ENCODE data around the gene ADIPOR2.
"Not testable (repeated sequence)": the region's sequence is repeated elsewhere in the genome, so short reads cannot be mapped to it uniquely, and the experiment has no call there.

ADIPOR2 gene

DNA sequence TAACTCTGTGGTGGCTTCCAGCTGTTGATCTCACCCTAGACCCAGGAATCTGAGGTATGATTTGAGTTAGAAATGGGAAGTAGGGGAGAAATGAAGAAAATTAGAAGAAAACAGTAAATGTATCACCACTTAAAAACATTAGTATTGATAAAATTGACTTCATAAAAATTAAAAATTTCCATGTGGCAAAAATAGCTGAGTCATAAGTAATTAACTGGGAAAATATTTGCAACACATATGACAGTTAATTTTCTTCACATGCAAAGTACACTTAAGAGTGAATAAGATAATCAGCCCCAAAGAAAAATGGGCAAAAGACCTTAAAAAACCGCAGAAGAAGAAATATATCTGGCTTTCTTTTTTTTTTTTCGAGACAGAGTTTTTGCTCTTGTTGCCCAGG is 25.5 kb upstream of the ADIPOR2 start:
- no peak for DNase-seq

DNA sequence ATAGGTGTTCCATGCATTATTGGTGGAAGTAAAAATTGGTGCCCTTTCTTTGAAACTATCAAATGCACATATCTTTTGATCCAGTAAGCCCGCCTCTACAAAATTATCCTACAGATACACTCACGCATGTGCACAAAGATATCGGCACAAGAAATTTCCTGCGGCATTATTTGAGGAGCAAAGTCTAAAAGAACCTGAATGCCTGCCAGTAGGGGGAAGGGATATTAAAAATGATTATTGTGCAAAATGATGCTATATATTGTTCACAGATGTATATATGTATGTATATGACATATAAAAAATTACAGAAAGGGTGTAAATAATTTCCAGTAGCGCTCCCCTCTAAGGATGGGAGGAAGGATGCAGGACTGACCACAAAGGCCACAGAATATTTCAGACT is 24.7 kb upstream of the ADIPOR2 start:
- DNase-seq, result no peak

DNA sequence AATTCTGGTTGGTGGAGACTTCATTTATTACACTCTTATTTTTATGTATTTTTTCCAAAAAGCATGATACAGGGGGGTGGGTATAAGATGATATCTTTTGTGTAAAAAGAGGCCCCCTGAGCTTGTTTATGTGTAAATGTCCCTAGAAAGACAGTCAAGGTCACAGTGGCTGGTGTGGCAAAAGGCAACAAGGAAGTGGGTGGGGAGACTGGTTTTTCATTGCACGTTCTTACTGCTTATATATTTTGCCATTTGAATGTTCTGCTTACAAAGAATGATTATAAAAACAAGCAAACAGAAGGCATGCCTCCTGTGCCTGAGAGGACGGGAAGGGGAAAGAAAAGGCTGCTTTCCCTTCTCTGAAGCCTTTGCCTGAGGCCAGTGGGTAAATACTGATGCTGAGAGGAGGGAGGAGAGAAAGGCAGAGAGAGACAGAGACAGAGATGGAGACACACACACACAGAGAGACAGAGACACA is 24.1 kb upstream of the ADIPOR2 start:
- DNase-seq, result no peak

DNA sequence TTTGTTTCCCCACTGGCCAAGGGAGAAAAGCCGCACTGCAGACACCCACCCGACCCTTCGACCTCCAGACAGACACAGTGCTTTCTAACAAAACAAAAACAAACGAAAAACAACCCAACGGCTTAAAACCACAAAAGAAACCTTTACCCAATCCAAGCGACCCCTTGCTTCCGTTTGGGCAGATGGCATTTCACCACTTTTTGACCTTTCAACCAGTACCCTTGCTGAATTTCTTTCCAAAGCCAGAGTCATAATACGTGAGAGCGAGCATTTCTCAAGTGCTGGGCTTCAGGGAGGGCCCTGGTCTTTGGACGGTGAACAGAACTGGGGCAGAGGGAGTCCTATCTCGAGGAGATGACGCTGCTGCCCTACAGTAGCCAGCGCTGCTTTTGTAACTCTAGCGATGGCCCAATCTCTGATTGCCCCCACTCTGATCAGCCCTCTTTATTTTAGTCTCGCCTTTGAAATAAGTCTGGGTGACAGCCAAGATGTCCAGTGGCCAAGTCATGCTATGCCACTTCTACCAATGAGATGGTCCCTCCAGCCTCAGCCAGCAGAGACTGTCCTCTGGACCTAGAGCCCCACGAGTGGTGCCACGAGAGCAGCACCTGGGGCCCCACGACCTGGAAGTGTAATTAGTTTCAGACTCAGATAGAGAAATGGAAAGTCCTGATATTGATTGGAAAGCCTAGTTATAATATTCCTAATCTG is 21.9 kb upstream of the ADIPOR2 start:
- no peak for DNase-seq

DNA sequence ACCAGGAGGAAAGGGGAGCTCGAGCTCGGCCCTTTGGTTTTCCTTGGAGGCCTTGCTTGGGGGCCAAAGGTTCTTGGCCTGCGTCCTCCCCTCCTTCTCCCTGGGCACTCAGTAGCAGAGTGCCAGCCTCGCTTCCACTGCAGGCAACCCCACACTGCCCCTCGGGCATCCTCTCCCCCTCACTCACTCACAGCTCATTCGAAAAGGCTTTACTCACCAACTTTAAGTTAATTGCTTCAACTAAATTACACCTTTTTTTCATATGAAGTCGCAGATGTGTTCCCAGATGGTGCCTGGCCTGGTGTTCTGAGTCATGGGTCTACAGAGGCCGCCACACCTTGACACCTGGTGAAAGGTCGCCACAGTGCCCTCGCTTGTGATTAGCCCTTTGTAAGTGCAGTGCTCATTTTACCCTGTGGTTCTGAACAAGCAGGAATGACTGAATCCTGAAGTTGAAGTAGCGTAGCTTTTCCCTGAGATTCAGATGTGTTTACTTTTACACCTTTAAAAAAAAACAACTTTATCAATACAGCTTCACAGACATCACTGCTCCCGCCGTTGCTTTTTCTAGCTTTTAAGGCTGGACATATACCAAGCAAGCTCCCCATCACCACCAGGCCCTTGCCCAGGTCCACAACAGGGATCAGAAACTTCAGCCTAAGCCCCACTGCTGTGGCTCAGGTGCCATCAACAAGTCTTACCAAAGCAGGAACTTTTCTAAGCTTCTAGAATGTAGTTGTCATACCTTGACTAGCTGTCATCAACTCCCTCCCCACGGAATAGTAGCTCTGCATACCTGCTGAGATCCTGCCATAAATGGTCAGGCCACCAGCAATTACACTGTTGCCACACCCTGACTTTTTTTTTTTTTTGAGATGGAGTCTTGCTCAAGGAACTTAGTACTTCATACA is 20.3 kb upstream of the ADIPOR2 start:
- DNase-seq, result no peak

DNA sequence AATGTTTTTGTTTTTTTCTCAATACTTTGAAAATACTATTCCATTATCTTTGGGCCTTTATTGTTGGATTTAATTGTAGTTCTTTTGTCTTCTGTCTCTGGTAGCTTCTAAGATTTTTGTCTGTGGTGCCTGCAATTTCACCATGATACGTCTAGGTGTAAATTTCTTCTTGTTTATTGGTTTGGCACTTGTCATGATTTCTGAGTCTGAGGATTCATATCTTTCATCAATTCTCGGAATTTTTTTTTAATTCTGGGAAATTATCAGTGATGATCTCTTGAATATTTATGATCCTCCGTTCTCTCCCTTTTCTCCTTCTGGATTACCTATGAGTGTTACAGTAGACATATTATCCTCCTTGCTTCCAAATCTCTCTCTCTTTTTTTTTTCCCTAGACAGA is 14.8 kb upstream of the ADIPOR2 start:
- no peak for DNase-seq

DNA sequence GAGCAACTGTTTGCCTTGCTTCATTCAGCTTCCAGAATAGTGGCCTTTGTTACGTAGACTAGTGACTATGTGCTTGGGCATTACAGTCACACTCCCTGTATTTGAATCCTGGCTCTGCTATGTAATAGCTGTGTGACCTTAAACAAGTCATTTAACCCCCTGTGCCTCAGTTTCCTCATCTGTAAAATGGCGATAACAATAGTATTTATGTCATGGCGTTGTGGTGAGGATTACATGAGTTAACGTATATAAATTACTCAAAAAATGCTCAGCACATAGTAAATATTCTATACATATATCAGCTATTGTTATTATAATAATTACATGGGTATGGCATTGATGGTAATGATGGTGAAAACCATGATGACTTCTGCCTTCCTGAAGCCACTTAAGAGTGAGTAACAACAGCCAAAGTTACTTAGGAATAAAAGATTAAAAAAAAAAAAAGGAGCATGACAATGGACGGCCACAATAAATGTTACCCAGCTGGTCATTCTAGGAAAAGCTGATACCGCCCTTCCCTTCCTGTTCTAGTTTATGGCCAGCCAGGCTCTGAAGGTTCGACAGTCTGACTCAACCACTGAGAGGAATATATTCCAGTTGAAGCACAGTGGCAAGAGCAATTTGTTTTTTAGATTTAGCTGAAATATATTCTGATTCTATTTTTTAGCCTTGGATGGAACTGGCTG is 9.9 kb upstream of the ADIPOR2 start:
- no peak for DNase-seq

DNA sequence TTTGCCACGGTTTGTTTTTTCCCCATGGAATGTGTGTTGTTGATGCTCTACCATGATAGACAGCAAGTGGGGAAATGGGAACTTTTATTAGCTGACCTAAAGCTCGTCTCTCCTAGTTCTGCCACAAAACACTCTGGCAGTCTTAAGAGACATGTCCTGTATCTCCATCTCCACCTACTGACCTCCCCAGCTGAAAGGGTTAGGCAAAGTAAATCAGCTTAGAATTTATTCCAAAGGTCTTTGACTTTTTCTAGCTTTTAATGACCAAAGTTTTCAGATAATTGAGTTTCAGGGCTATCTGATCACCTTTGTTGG is 9.4 kb upstream of the ADIPOR2 start:
- no peak for DNase-seq

DNA sequence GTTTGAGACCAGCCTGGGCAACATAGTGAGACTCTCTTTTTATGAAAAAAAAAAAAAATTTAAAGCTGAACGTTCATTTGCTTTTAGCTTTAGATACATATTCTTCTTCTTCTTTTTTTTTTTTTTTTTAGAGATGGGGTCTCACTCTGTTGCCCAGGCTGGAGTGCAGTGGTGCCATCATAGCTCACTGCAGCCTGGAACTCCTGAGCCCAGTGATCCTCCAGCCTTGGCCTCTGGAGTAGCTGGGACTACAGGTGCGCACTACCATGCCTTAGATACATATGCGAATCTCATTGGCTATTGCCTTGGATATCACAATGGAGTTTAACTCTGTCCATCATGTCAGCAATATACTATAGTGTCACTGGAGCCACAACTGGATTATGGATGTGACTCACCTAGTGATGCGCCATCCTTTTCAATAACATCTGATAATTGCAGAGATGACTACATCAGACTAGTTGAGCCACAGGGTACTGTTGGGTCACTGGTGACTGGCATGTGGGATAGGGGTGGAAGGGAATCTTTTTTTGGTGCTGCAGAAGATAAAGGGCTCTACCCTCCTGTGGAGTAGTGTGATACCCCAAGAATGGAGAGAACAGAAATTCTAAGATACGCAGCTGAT is 2.7 kb upstream of the ADIPOR2 start:
- DNase-seq, result no peak

DNA sequence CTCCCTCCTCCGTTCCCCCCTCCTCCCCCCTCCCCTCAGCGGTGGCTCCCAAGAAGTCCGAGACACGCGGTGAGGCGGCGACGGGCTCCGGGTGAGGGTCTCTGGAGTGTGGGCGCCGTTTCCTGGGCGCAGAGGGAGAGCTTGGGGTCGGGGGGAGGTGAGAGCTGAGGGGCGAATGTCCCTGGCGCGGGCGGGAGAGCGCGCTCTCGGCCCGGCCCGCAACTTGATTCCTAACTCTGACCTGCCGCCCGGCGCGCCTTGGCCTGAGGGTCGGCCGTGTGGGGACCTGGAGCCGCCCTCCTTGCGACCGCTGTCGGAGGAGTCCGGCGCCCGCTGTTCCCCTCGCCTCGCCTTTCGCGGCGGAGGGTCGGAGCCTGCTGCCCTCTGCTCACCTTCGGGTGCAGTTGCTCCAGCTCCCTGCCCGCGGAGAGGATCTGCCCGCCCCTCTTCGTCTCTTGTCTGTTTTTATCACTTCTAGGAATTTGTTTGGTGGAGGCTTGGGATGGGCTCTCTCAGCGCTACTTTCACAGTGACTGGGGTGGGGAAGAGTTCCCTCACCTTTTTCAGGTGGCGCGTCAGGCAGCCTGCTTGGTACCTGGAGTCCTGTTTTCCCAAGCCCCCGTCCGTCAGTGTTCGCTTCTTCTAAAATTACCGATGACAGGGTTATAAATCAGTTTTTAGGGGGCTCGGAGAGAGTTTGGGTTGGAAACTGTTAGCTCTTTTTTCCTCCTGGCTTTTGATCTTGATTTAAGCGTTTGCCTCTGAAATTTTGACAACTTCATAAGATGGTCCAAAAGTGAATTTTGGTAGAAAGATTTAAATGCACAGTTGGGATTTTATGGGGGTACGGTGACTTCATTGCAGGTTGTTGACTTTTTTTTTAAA is 495 bp downstream of the ADIPOR2 start:
- DNase-seq, result no peak

DNA sequence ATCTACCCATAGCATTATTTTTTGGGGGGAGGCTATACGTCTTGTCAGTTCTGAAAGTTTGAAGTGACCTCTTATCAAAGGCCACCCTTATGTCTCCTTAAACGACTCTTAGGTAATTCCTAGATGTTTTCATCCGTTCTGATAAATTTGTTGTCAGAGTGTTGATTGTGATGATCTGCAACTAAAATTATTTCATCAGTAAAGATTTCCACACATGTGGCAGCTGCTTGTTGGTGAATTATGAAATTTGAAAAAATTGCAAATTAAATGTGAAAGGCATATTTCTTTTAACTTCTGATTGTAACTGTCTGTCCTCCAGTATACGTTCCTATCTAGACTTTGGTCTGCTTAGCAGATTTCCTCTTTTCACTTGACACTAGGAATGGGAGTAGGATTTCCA is 1.4 kb downstream of the ADIPOR2 start:
- DNase-seq, result no peak

DNA sequence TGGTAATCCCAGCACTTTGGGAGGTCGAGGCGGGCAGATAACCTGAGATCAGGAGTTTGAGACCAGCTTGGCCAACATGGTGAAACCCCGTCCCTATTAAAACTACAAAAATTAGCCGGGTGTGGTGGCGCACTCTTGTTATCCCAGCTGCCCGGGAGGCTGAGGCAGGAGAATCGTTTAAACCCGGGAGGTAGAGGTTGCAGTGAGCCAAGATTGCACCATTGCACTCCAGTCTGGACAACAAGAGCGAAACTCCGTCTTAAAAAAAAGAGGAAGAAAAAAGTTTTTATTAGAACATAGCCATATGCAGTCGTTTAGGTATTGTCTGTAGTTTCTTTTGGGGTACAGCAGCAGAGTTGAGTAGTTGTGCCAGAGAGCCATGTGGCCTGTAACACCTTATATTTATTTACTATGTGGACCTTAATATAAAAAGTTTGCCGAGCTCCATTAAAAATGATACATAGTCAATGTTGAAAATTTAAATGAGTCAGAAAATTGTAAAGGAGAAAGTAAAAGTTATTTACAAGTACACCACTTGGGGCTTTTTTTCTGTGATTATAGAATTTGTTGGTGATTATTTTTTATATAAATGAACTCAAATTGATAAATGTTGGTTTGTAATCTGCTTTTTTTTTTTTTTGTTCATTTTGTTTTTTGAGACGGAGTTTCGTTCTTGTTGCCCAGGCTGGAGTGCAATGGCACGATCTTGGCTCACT is 2.2 kb downstream of the ADIPOR2 start:
- no peak for DNase-seq

DNA sequence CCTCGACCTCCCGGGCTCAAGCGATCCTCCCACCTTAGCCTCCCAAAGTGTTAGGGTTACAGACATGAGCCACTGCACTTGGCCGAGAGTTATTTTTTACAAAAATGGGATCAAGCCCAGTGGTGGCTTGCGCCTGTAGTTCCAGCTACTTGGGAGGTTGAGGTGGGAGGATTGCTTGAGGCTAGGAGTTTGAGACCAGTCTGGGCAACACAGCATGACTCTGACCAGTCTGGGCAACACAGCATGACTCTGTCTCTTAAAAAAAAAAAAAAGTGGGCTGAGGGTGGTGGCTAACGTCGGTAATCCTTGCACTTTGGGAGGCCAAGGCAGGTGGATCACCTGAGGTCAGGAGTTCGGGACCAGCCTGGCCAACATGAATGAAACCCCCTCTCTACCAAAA is 4.2 kb downstream of the ADIPOR2 start:
- not testable (repeated sequence) for DNase-seq

DNA sequence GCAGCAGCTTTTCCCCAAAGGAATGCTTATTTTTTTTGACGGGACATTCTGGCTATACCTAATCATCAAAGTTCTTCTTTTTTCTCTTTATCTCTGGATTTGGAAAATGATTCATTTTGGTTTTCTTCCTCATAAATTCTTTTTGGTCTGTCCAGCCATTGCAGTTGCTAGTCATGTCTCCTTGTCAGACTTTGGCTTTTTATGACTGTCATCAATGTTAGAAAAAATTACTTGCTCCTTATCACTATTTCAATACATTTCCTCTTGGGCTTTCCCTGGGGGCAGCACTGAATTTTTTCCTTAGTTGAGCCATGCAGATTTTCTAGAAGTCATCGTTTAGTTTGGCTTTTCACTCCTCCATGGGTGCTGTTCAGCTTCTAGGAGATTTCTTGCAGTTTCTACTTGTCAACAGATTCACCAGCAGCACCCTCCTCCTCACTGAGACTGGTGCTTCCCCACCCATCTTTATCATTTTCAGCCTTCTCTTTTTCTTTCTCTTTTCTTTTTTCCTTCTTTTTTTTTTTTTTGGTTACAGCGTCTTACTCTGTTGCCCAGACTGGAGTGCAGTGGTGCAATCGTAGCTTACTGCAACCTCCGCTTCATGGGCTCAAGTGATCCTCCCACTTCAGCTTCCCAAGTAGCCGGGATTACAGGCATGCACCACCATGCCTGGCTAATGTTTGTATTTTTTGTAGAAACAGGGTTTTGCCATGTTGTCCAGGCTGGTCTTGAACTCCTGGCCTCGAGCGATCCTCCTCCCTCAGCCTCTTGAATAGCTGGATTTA is 5.2 kb downstream of the ADIPOR2 start:
- no peak for DNase-seq

DNA sequence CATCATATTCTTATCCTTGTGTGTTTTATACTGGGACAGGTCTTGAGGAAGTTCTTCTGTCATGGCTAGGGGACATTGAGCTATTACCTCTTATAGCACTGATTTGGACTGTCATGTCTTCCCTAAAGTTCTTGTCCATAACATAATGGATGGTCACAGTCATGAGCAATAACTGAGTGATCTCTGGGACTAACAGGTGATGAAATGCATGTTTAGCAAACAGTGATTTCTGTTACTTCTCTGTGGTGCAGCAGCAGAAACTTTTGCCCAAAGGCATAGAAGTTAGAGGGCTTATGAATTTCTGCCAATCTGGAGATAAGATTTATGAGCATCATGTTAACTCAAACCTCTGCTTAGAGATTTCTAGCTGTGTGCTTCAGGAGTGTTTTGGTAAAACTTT is 5.9 kb downstream of the ADIPOR2 start:
- no peak for DNase-seq

DNA sequence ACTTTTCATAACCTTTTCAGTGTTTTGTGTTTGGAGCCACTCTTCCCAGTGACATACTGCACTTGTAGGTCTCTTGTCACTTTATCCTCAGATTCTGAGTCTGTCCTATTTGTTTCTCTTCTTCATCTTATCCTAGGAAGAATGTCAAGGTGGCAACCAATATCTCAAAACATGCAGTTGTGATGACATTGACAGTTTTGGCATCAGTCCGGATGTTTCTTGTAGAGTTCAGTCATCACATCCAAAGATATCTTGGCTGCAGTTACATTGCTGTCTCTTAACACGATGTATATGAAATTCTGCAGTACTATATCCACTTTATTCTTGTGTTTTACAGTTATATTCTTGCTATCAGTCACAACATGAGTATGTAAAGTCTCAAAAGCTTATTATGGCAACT is 6.4 kb downstream of the ADIPOR2 start:
- no peak for DNase-seq

DNA sequence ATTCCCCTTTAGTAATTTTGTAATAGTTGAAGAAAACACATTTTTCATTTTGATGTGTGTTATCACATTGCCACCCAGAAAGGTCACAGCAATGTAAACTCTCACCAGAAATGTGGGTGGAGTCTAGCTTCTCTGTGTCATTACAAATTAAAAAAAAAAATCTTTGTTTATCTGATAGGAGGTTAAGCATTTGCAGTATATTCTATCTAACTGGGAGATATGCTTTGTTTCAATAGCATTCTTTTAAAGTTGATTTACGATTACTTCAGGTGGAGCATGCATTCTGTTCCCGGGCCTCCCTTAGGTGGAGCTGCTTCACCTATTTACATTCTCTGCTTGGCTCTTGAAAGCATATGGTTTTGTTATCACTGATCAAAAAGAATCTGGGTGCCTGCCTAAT is 7.8 kb downstream of the ADIPOR2 start:
- DNase-seq, result no peak

DNA sequence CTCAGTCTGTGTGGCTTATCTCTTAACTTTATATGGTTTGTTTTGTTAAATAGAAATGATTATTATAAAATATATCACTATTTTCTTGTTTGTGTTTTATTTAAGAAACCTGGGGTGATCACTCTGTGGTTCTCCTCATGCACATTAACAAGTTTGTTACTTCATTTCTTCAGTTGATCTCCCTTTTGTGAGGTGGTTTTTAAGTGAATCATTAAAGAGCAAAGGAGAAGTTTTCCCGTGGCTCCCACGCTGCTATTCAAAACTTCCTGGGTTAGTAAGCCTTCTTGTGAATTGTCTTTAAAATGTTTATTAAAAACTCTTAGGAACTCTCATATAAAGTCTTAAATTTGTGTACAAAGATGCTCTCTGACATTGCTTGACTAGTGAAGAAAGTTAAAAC is 11.8 kb downstream of the ADIPOR2 start:
- DNase-seq, result no peak

DNA sequence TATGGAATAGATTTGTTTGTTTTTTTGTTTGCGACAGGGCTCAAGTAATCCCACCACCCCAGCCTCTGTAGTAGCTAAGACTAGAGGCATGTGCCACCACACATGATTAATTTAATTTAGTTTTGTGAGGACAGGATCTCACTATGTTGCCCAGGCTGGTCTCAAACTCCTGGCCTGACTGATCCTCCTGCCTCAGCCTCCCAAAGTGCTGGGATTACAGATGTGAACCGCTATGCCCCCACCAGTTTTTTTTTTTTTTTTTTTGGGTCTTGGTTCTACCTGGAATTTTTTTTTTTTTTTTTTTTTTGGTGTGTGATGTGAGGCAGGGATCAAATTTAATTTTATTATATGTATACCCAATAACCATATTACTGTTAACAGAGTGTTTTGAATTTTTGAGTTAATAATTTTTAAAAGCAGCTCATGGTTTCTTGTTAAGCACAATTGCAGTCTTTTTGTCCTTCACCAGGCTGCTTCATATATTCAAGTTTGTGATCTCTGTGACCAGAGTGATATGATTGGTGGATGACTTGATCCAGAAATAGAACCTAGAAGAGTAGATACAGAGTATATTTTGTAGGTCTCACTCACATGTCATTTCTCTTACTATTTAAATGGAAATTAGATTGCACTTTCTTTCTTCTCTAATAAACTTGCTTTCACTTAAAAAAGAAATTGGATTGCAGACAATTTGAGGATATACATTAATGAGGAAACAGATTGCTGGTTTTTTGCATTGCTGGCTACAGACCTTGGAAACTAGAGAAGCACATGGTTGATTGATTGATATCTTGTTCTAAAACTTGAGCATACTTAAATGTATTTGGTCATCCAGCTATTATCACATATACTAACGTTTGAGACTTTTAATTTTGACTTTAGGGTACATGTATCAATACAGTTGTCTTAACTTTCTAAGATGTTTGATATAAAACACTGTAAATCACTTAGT is 13.2 kb downstream of the ADIPOR2 start:
- DNase-seq, result no peak

Measured in cortex of kidney (tissue), 1 donor.